OCI-LY7 (cell line): ENCODE data around the gene STPG3.

Experiments used
- EZH2phosphoT487 ChIP-seq: fragments of 200-600 bp; sonication (generic); IDR thresholded peaks from 2 replicates; pipeline ENCODE4 v1.6.1; 2018; ENCODE audit warnings: low read depth, borderline replicate concordance, mild to moderate bottlenecking, mixed run types, antibody characterized with exemption, low read length, moderate library complexity, mixed read lengths
- TF ChIP-seq, protein P1 (sequence below): fragments of 200-600 bp; sonication (generic); conservative IDR thresholded peaks from 2 replicates; pipeline ENCODE4 v1.5.1; 2014; ENCODE audit warnings: mild to moderate bottlenecking, antibody characterized with exemption, low read length, moderate library complexity, mixed read lengths

DNA sequence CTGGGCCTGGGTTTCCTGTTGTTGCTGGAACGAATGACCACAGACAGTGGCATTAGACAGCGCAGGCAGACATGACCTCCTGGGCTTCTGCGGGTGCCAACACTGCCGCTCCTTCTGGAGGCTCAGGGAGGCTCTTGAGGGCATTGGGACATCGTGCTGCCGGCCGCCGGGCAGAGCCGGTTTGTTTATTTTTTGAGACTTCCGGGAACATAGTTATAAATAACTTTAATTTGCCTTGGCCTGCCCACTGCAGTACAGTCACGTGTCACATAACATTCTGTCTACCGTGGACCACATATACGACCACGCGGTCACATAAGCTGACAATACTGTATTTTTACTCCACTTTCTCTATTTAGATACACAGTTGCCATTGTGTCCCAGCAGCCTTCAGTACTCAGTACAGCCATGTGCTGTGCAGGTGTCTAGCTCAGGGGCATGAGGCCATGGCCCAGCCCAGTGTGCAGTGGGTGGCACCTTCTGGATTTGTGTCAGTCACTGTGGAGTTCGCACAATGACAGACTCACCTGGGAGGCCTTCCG, 18.2 kb downstream of the STPG3 start:
- TF ChIP-seq, protein P1, sequence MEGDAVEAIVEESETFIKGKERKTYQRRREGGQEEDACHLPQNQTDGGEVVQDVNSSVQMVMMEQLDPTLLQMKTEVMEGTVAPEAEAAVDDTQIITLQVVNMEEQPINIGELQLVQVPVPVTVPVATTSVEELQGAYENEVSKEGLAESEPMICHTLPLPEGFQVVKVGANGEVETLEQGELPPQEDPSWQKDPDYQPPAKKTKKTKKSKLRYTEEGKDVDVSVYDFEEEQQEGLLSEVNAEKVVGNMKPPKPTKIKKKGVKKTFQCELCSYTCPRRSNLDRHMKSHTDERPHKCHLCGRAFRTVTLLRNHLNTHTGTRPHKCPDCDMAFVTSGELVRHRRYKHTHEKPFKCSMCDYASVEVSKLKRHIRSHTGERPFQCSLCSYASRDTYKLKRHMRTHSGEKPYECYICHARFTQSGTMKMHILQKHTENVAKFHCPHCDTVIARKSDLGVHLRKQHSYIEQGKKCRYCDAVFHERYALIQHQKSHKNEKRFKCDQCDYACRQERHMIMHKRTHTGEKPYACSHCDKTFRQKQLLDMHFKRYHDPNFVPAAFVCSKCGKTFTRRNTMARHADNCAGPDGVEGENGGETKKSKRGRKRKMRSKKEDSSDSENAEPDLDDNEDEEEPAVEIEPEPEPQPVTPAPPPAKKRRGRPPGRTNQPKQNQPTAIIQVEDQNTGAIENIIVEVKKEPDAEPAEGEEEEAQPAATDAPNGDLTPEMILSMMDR, result no peak
- TF ChIP-seq EZH2phosphoT487, result no peak
